Common myeloid progenitor, CD34-positive (primary cell): ENCODE measurements around the gene ERLEC1.

Experiments used
- CTCF ChIA-PET: fragments of 350-600 bp; sonication (Branson Sonifier 250); formaldehyde crosslinking; loops from one replicate; lab custom pipeline; 2021; ENCODE audit warnings: antibody characterized with exemption; lab: Charles Lee
- POLR2A ChIA-PET: fragments of 350-600 bp; sonication (Branson Sonifier 250); formaldehyde crosslinking; loops from one replicate; lab custom pipeline; 2021; ENCODE audit warnings: antibody characterized with exemption; lab: Charles Lee
- DNase-seq, 3 donors: peaks; one replicate each; pipeline versions ENCODE4 v3.0.0 to v3.0.0-alpha.2; 2013
- H3K27ac ChIP-seq, 2 experiments: 1 replicate in 1 of 2; 2 replicates in 1 of 2; pipeline ENCODE4 v1.7.0; 2013; ENCODE audit warnings: inconsistent platforms in 2 of 2, low read length in 2 of 2, mild to moderate bottlenecking in 2 of 2, low read depth in 1 of 2, moderate library complexity in 1 of 2; ENCODE audit not compliant: severe bottlenecking in 2 of 2, insufficient read depth in 1 of 2, poor library complexity in 1 of 2
- H3K27me3 ChIP-seq, 5 experiments: replicated peaks in 2 of 5; 1 replicate in 3 of 5; 2 replicates in 2 of 5; pipeline versions ENCODE4 v1.6.1 to v1.7.0; 2013; ENCODE audit warnings: low read length in 4 of 5, mild to moderate bottlenecking in 2 of 5, moderate library complexity in 2 of 5, inconsistent platforms in 1 of 5; ENCODE audit not compliant: insufficient read depth in 5 of 5, control insufficient read depth in 4 of 5
- H3K36me3 ChIP-seq, 4 experiments: 1 replicate in 2 of 4; 2 replicates in 2 of 4; pipeline versions ENCODE4 v1.6.1 to v1.7.0; 2013; ENCODE audit warnings: low read length in 3 of 4, control low read depth in 1 of 4, mild to moderate bottlenecking in 1 of 4; ENCODE audit not compliant: control insufficient read depth in 4 of 4, insufficient read depth in 4 of 4
- H3K4me1 ChIP-seq, 4 experiments: 1 replicate in 3 of 4; 2 replicates in 1 of 4; pipeline versions ENCODE4 v1.6.1 to v1.7.1; 2013; ENCODE audit warnings: low read length in 3 of 4, mild to moderate bottlenecking in 3 of 4, control low read depth in 1 of 4, inconsistent platforms in 1 of 4, moderate library complexity in 1 of 4; ENCODE audit not compliant: control insufficient read depth in 4 of 4, insufficient read depth in 4 of 4; ENCODE audit errors: control extremely low read depth in 1 of 4
- H3K4me3 ChIP-seq, 7 experiments: 1 replicate in 4 of 7; 2 replicates in 3 of 7; pipeline versions ENCODE4 v1.5.1 to v1.7.0; 2013; ENCODE audit warnings: mild to moderate bottlenecking in 7 of 7, low read length in 6 of 7, moderate library complexity in 6 of 7, inconsistent platforms in 2 of 7, low read depth in 2 of 7, control low read depth in 1 of 7; ENCODE audit not compliant: insufficient read depth in 4 of 7, control insufficient read depth in 1 of 7; ENCODE audit errors: extremely low read depth in 1 of 7
- H3K9me3 ChIP-seq, 5 experiments: 1 replicate in 4 of 5; 2 replicates in 1 of 5; pipeline versions ENCODE4 v1.6.1 to v1.7.1; 2013; ENCODE audit warnings: low read length in 4 of 5, mild to moderate bottlenecking in 2 of 5, inconsistent platforms in 1 of 5, low read depth in 1 of 5, moderate library complexity in 1 of 5; ENCODE audit not compliant: control insufficient read depth in 4 of 5, insufficient read depth in 2 of 5; ENCODE audit errors: control extremely low read depth in 1 of 5
- WGBS: methylation state at CpG from one replicate; pipeline ENCODE4 v1.1.5; 2013; ENCODE audit not compliant: insufficient coverage; 5-methylcytosine and 5-hydroxymethylcytosine counted together

Gene ERLEC1

GRCh38 chr2:53867773-53868172 is 80.9 kb downstream of the ERLEC1 start:
- no peak for DNase-seq
- Histone ChIP-seq H3K27ac (no peak overlapping the region), H3K4me3 (no peak overlapping the region), H3K9me3 (no peaks in the 10 kb centered on the region), H3K4me1 (no peaks in the 10 kb centered on the region), H3K36me3 (peaks cover 15 to 66% (median 38%) of the 10 kb centered on the region in 4 experiments), H3K27me3 (no peaks in the 10 kb centered on the region)
- ChIA-PET CTCF (no interaction called here), POLR2A (no interaction called here)
- WGBS, result 100% methylated on average over 1 of the region's 2 CpGs
